GM12801 (cell line): ENCODE data around the gene TFF2.

Experiments used
- TF ChIP-seq, protein P1 (sequence below): IDR thresholded peaks from one replicate; pipeline ENCODE4 v1.5.1; 2011; ENCODE audit warnings: control low read depth; ENCODE audit not compliant: insufficient read length; ENCODE audit errors: extremely low read depth

The TFF2 gene

DNA sequence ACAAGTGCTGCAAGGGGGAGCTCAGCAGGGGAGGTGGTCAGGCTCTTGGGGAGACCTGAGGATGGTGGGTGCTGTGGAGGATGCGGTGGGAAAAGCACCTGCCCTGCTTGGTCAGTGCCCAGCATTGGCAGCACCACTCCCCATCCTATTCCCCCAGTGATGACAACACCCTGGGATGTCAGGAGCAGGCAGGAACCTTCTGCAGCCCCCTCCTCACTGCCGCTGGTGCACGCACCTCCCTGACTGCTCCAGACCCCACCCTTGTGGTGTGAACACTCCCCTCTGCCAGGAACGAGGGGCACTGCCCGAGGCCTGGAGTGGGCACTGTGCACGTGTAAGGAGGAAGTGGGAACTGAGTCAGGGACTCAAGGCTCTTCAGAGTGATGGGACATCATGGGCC lies 32.5 kb upstream of the TFF2 start:
- TF ChIP-seq, protein P1, sequence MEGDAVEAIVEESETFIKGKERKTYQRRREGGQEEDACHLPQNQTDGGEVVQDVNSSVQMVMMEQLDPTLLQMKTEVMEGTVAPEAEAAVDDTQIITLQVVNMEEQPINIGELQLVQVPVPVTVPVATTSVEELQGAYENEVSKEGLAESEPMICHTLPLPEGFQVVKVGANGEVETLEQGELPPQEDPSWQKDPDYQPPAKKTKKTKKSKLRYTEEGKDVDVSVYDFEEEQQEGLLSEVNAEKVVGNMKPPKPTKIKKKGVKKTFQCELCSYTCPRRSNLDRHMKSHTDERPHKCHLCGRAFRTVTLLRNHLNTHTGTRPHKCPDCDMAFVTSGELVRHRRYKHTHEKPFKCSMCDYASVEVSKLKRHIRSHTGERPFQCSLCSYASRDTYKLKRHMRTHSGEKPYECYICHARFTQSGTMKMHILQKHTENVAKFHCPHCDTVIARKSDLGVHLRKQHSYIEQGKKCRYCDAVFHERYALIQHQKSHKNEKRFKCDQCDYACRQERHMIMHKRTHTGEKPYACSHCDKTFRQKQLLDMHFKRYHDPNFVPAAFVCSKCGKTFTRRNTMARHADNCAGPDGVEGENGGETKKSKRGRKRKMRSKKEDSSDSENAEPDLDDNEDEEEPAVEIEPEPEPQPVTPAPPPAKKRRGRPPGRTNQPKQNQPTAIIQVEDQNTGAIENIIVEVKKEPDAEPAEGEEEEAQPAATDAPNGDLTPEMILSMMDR, result no peak

DNA sequence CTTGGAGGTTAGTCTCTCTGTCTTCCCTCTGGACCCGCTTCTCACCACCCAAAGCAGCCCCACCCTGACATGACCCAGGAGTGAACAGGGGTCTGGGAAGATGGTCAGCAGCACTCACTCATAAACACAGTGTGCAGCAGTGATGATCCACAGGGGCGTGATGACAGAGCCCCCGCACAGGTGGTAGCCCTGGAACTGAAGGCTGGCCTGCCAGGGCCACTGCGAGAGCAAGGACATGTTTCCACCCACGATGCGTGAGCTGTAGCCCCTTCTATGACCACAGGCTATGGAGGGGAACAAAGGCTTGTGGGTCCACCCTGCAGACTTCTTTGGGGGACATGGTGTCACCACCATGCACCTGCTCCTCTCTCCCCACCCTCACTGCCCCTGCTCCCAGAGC lies 32.1 kb upstream of the TFF2 start:
- TF ChIP-seq, protein P1, result no peak

DNA sequence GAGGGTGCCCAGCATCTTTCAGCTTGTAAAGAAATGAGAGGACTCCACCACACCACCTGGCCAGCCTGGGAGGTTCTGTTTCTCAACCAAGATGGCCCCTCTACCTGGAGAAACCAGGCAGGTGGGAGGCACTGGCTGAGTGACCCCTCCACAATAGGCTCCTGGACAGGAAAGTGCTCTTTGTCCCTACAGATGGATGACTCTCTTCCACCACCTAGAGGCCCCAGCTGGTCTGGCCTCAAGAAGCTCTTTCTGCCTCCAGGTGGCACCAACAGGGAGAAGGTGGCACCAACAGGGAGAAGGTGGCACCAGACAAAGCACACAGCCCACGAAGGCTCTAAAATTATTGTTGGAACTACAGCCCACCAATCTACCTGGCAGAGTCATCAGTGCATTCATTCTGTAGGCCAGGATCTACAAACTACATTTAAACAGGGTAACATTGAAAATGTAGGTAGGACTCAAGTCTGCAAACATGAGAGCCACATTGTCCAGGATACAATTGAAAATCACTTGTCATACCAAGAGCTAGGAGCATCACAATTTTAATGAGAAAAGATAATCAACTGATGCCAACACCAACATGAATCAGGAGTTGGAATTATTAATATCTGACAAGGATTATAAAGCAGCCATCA lies 30.7 kb upstream of the TFF2 start:
- TF ChIP-seq, protein P1, result no peak

DNA sequence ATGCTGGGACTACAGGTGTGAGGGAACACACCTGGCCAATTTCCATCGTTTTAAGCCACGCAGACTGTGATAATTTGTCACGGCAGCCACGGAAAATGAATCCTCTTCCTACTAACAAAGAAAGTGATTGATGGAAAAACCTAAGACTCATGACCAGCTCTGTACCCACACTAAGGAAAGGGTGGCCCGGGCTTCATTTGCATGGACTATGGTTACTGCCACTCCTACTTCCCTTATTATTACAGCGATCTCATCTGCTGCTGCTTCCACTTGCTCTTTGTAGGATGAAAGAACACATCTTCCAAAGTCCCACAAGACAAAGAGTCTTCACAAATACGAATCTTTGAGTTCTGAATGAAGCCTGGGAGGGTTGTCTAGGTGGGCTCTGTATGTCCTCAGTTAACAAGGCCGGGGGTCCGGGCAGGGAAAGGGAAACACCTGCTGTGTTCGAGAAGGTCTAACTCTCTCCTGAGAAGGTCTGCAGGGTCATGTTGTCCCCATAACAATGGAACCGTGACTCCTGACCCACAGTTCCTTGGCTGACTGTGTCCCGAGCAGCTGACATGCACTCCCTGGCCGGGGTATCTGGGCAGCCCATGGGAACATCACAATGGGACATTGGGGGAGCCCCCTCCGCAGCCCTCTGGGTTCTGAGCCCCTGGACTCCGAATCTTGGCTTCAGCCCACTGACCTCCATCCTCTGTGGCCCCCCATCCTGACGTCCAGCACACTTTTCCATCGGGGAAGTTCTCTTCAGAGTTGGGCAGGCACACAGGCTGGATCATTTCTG lies 28.8 kb upstream of the TFF2 start:
- TF ChIP-seq, protein P1, result no peak

DNA sequence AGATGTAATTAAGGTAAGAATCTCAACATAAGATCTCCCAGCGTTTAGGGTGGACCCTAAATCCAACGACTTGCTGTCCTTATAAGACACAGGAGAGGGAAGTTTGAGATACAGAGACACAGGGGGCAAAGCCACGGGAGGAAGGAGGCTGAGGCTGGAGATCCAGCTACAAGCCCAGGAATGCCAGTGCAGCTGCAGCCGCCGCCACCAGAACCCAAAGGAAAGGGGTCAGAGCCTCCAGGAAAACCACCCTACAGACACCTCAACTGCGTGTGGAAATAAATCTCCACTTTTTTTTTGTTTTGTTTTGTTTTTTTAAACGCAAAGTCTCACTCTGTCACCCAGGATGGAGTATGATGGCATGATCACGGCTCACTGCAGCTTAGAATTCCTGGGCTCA lies 27.6 kb upstream of the TFF2 start:
- TF ChIP-seq, protein P1, result no peak

DNA sequence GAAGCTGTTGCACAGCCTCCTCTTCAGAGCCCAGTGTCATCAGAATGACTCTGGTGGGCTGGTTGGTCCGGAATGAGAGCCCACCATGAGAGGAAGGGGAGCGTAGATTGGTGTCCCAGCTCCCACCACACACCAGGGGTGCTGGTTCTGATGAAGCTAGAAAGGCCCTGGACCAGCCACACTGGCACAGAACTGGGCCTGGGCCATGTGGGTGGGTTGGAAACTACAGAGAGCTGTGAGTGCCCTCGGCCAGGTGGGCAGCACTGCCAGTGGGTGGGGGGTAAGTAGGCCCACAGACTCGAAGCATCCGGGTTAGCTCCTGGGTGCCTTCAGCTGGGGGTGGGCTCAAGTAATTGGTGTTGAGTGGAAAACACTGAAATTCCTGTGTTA lies 27.2 kb upstream of the TFF2 start:
- TF ChIP-seq, protein P1, result no peak

DNA sequence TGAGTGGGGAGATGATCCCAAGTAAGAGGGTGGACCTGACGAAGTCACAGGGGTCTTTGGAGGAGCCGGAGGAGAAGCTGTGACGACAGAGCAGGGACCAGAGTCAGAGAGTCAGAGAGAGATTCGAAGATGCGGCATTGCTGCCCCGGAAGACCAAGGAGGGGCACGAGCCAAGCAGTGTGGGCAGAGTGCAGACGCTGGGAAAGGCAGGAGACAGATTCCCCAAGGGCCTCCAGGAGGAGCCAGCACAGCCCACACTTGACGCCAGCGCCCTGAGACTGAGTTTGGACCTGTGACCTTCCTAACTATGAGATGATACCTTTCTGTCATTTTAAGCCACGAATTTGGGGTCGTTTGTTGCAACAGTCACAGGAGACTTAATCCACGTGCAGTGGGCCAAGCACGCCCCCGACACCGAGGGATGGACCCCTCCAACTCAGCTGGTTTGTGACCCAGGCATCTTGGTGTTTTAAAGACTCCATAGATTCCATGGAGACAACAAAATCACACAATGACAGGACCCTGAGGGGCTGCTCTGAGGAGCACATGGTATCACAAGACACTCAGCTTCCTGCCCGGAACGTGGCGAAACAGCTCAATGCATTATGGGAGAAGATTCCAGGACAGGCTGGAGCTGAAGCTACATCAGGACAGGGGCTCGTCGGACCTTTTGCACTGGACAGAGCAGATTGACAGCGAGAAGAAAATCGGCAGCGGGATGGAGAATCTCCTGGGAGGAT lies 26.6 kb upstream of the TFF2 start:
- TF ChIP-seq, protein P1, result no peak
